Loucy (cell line): ENCODE measurements around the gene RASSF5.
A peak's percentile ranks its signal among the peaks of the same experiment; 100 is the strongest.

ENCODE experiments used
- H2AFZ ChIP-seq: fragments of 200-600 bp; sonication (generic); 2 replicates; pipeline ENCODE4 v1.6.0; 2016; ENCODE audit warnings: antibody characterized with exemption, mild to moderate bottlenecking, low read length, moderate library complexity
- H3F3A ChIP-seq: fragments of 200-600 bp; 2 replicates; pipeline ENCODE4 v1.6.0; 2016; ENCODE audit warnings: antibody characterized with exemption, low read depth, mild to moderate bottlenecking
- H3K27me3 ChIP-seq: fragments of 200-600 bp; sonication (generic); 2 replicates; pipeline ENCODE4 v1.6.1; 2014; ENCODE audit warnings: low read length, mild to moderate bottlenecking; ENCODE audit not compliant: insufficient read depth, poor library complexity, severe bottlenecking
- H3K36me3 ChIP-seq: fragments of 200-600 bp; sonication (generic); 2 replicates; pipeline ENCODE4 v1.6.1; 2016; ENCODE audit warnings: low read length; ENCODE audit not compliant: insufficient read depth
- H3K4me1 ChIP-seq: fragments of 200-600 bp; sonication (generic); 2 replicates; pipeline ENCODE4 v1.5.1; 2014; ENCODE audit warnings: low read length, mild to moderate bottlenecking; ENCODE audit not compliant: insufficient read depth, poor library complexity, severe bottlenecking
- H3K4me2 ChIP-seq: fragments of 200-600 bp; sonication (generic); 2 replicates; pipeline ENCODE4 v1.6.0; 2014; ENCODE audit warnings: antibody characterized with exemption, low read length, low read depth, mild to moderate bottlenecking; ENCODE audit not compliant: poor library complexity, severe bottlenecking
- H3K4me3 ChIP-seq: fragments of 200-600 bp; sonication (generic); 2 replicates; pipeline ENCODE4 v1.5.1; 2014; ENCODE audit warnings: low read length, mild to moderate bottlenecking, mixed read lengths; ENCODE audit not compliant: poor library complexity, severe bottlenecking
- H3K79me2 ChIP-seq: fragments of 200-600 bp; sonication (generic); 2 replicates; pipeline ENCODE4 v1.6.1; 2014; ENCODE audit warnings: low read length; ENCODE audit not compliant: insufficient read depth
- H3K9ac ChIP-seq: fragments of 200-600 bp; sonication (generic); 2 replicates; pipeline ENCODE4 v1.6.0; 2014; ENCODE audit warnings: mild to moderate bottlenecking, low read depth, low read length, moderate library complexity; ENCODE audit not compliant: poor library complexity, severe bottlenecking
- H3K9me2 ChIP-seq: fragments of 200-600 bp; sonication (generic); replicated peaks from 2 replicates; pipeline ENCODE4 v1.6.1; 2016; ENCODE audit warnings: low read depth, low read length, mixed read lengths
- H3K9me3 ChIP-seq: fragments of 200-600 bp; sonication (generic); 2 replicates; pipeline ENCODE4 v1.6.1; 2014; ENCODE audit warnings: mild to moderate bottlenecking, antibody characterized with exemption, low read length, low read depth; ENCODE audit not compliant: insufficient read depth
- H4K20me1 ChIP-seq: fragments of 200-600 bp; sonication (generic); 2 replicates; pipeline ENCODE4 v1.6.0; 2014; ENCODE audit warnings: antibody characterized with exemption, low read length, mild to moderate bottlenecking; ENCODE audit not compliant: insufficient read depth, poor library complexity, severe bottlenecking
- CTCF ChIP-seq: fragments of 200-600 bp; sonication (generic); conservative IDR thresholded peaks from 2 replicates; pipeline ENCODE4 v1.5.1; 2014; ENCODE audit warnings: mild to moderate bottlenecking, antibody characterized with exemption, low read length
- EZH2phosphoT487 ChIP-seq: fragments of 200-600 bp; IDR thresholded peaks from 2 replicates; pipeline ENCODE4 v1.6.1; 2018; ENCODE audit warnings: antibody characterized with exemption, mild to moderate bottlenecking, moderate library complexity, borderline replicate concordance

The RASSF5 gene

GRCh38 chr1:206556047-206556749 is 48.9 kb downstream of the RASSF5 start:
- no peaks in the 10 kb centered on the region for H3K9me2 ChIP-seq
- peaks cover 68% of the 10 kb centered on the region for H3K4me1 ChIP-seq

GRCh38 chr1:206556750-206557635 is 49.7 kb downstream of the RASSF5 start:
- no peaks in the 10 kb centered on the region for H3K9me2 ChIP-seq
- H3F3A ChIP-seq = no peaks in the 10 kb centered on the region
- peak overlapping the region; percentile 62 for H2AFZ ChIP-seq
- H4K20me1 ChIP-seq = peaks cover 3% of the 10 kb centered on the region
- H3K4me1 ChIP-seq = peaks cover 65% of the 10 kb centered on the region
- H3K9me3 ChIP-seq = no peaks in the 10 kb centered on the region
- H3K79me2 ChIP-seq = peaks cover 48% of the 10 kb centered on the region
- peak overlapping the region; percentile 98 for H3K4me3 ChIP-seq
- TF ChIP-seq CTCF (no peak), EZH2phosphoT487 (no peak)
- H3K36me3 ChIP-seq = no peaks in the 10 kb centered on the region; the same call in 1 of the 2 replicates
- H3K4me2 ChIP-seq = peak overlapping the region; percentile 92
- peak overlapping the region; percentile 99 for H3K9ac ChIP-seq
- H3K27me3 ChIP-seq = peaks cover 5% of the 10 kb centered on the region

More at GRCh38 chr1:206556047-206556749, 48.9 kb downstream of the RASSF5 start:
- Histone ChIP-seq H3K9ac (peak overlapping the region; percentile 99), H3K4me2 (peak overlapping the region; percentile 92), H3K27me3 (peaks cover 5% of the 10 kb centered on the region), H3K9me3 (no peaks in the 10 kb centered on the region), H4K20me1 (peaks cover 3% of the 10 kb centered on the region), H3K79me2 (peaks cover 41% of the 10 kb centered on the region), H3F3A (no peaks in the 10 kb centered on the region), H2AFZ (peak overlapping the region; percentile 62), H3K36me3 (no peaks in the 10 kb centered on the region), H3K4me3 (peak overlapping the region; percentile 98)
- TF ChIP-seq EZH2phosphoT487 (no peak), CTCF (no peak)

- Histone ChIP-seq H3K9me2 (no peaks in the 10 kb centered on the region), H3K9me3 (no peaks in the 10 kb centered on the region), H3K4me2 (peak overlapping the region; percentile 92), H3K9ac (peak overlapping the region; percentile 99), H3K4me3 (peak overlapping the region; percentile 98), H3K36me3 (no peaks in the 10 kb centered on the region; the same call in 1 of the 2 replicates), H3F3A (peaks cover 4% of the 10 kb centered on the region; the same call in 1 of the 2 replicates), H4K20me1 (peaks cover 3% of the 10 kb centered on the region), H3K79me2 (peaks cover 54% of the 10 kb centered on the region), H2AFZ (peak overlapping the region; percentile 53), H3K4me1 (peaks cover 65% of the 10 kb centered on the region), H3K27me3 (peaks cover 5% of the 10 kb centered on the region)
- no peak for TF ChIP-seq EZH2phosphoT487
- TF ChIP-seq CTCF = no peak
Measured at GRCh38 chr1:206557636-206558473, 50.5 kb downstream of the RASSF5 start.
